ENCODE data around the gene INSC. TPM values are rescaled to one million over a fixed set of nuclear protein-coding genes. Genes with fewer than 3 reads are reported as not detected.
A peak's percentile ranks its signal among the peaks of the same experiment; 100 is the strongest.

Gene INSC
- total and polyA plus RNA-seq, 2 of the 8 experiments (the other 6 are each of a cell fraction or from before 2014, with no cell fraction given) = 0.58 to 0.59 TPM

DNA sequence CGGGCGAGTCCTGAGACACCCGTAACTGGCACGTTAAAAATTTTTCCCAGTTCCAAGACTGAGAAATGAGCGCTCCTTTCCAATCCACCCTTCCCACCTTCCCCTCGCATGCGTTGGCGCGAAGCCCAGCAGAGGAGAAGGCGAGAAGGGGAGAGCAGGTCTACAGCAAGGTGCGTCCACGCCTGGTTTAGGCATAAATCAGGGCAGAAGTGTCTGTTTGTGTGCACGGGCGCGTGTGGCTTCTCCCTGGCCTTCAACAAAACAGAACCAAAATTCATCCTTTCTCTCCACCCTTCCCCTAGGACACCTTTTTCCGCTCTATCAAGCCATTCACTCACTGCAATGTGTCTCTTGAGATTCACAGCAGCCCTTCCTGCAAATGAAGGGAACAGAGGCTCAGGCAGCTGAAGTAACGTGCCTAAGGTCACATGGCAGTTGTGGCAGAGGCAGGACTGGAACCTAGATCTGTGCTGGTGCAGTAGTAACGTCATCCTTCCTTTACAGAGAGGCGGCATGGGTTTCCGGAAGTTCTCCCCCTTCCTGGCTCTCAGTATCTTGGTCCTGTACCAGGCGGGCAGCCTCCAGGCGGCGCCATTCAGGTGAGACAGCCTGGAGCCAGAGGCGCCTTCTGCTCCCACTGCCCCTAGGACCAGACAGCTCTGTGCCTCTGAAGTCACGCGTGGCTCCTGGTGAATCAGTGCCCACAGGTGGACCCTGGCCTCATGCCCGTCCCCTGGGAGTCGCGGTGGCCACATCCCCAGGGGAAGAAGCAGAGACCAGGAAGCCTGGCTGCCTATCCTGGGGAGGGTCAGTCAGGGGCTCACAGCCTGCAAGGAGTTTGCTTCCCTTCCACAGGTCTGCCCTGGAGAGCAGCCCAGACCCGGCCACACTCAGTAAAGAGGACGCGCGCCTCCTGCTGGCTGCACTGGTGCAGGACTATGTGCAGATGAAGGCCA, 40.2 kb upstream of the INSC start:
- H4K5ac ChIP-seq (ENCODE audit: insufficient read length, low read depth, low read length) = no peak overlapping the region
- H3K27ac ChIP-seq (ENCODE audit: low read depth, low read length) = no peak overlapping the region; the same call in 1 of the 2 replicates
- H3K79me1 ChIP-seq (ENCODE audit: low read depth, low read length) = no peaks in the 10 kb centered on the region
- H4K8ac ChIP-seq (ENCODE audit: extremely low read depth, insufficient read depth, low read length) = peak overlapping the region; percentile 77; the same call in 1 of the 2 replicates
- no peak overlapping the region for H3K14ac ChIP-seq (ENCODE audit: insufficient read length)
- no peaks in the 10 kb centered on the region for H4K20me1 ChIP-seq (replicated peaks in 1 of 2; ENCODE audit: control insufficient read depth in 1 of 2, insufficient read depth in 2 of 2, low read length in 2 of 2)
- H2AK5ac ChIP-seq (ENCODE audit: low read depth, low read length) = no peak overlapping the region
- peak overlapping the region; percentile 38 for H4K91ac ChIP-seq (replicated peaks; ENCODE audit: insufficient read length, low read length)
- peak; percentile 73 to 98 for DNase-seq (ENCODE audit: low read depth in 1 of 2, low spot score in 2 of 2)
- H3K56ac ChIP-seq (replicated peaks; ENCODE audit: insufficient read length, low read depth, low read length) = no peak overlapping the region
- peaks cover 0 to 6% of the 10 kb centered on the region in 2 experiments; a peak in 2 of 4 replicates for H3K9me3 ChIP-seq (ENCODE audit: insufficient read depth in 2 of 2, low read depth in 1 of 2, low read length in 1 of 2)
- H2BK20ac ChIP-seq (ENCODE audit: low read length) = 0 out of 2 replicates have a peak overlapping the region, but pooled peaks have one; percentile 6
- FAIRE-seq = peak; percentile 66
- peak overlapping the region; percentile 77 to 78 for H3K4me2 ChIP-seq (ENCODE audit: insufficient read depth in 1 of 2, low read depth in 2 of 2, low read length in 2 of 2)
- POLR2A ChIA-PET (ENCODE audit: partially characterized antibody) = interaction anchor here (1.7 kb wide), 1 partner anchor 27 kb away, joined by 3 read pairs; no protein-coding TSS in a partner anchor
- H2BK5ac ChIP-seq (ENCODE audit: low read depth, low read length) = peak overlapping the region; percentile 66
- 26% methylated on average over 33 of the region's 33 CpGs; no CpG with 5 or more reads in 1 of the 2 experiments for WGBS, 2 experiments (ENCODE audit: extremely low coverage in 1 of 2, insufficient coverage in 1 of 2, insufficient read length in 1 of 2, insufficient replicate concordance in 2 of 2, low coverage in 1 of 2, low lambda C conversion rate in 2 of 2, missing lambda C conversion rate in 1 of 2)
- no peak overlapping the region for H3K4ac ChIP-seq (replicated peaks; ENCODE audit: insufficient read length, low read depth, low read length)
- H3K4me3 ChIP-seq (ENCODE audit: extremely low read depth in 1 of 4, insufficient read depth in 2 of 4, low read depth in 3 of 4, low read length in 4 of 4) = peak overlapping the region; percentile 40 to 68 (median 56)
- CTCF ChIA-PET (ENCODE audit: partially characterized antibody) = interaction anchor here (0.6 to 7.1 kb wide), 60 partner anchors 9 to 1632 kb away, joined by 3 to 101 read pairs (median 4); partner anchors contain the start of gene CALCA
- no peaks in the 10 kb centered on the region for H3K36me3 ChIP-seq (ENCODE audit: control insufficient read depth in 2 of 4, insufficient read depth in 4 of 4, low read length in 3 of 4)
- H3K9ac ChIP-seq (replicated peaks in 1 of 4; ENCODE audit: extremely low read depth in 1 of 4, low read depth in 3 of 4, low read length in 3 of 4) = peak overlapping the region in 1 of 4 experiments; percentile 19; a peak in 1 of 7 replicates
- H3K79me2 ChIP-seq (ENCODE audit: control insufficient read depth in 1 of 2, insufficient read depth in 2 of 2, low read length in 2 of 2) = no peaks in the 10 kb centered on the region
- peak overlapping the region; percentile 98 for H2AFZ ChIP-seq (ENCODE audit: low read length)
- peak overlapping the region; percentile 78; the same call in 1 of the 2 replicates for H3K18ac ChIP-seq (ENCODE audit: extremely low read depth, low read length)
- peaks cover 11% of the 10 kb centered on the region; the same call in 1 of the 2 replicates for H3K23me2 ChIP-seq (ENCODE audit: low read depth, low read length)
- H2BK120ac ChIP-seq (replicated peaks; ENCODE audit: low read depth, low read length) = no peak overlapping the region
- H2BK12ac ChIP-seq (ENCODE audit: low read depth, low read length) = peak overlapping the region; percentile 93; the same call in 1 of the 2 replicates
- peaks cover 4 to 24% (median 20%) of the 10 kb centered on the region in 4 experiments for H3K27me3 ChIP-seq (replicated peaks in 1 of 4; ENCODE audit: control insufficient read depth in 3 of 4, extremely low read depth in 1 of 4, insufficient read depth in 3 of 4, low read length in 3 of 4)
- peak overlapping the region; percentile 88; the same call in 1 of the 2 replicates for H2BK15ac ChIP-seq (ENCODE audit: low read length)
- H3K4me1 ChIP-seq (replicated peaks in 1 of 4; ENCODE audit: control insufficient read depth in 3 of 4, insufficient read depth in 4 of 4, low read length in 3 of 4) = peaks cover 0 to 4% (median under 1%) of the 10 kb centered on the region in 4 experiments; a peak in 2 of 7 replicates
- H3K23ac ChIP-seq (ENCODE audit: insufficient read length) = no peak overlapping the region
- TF ChIP-seq BCL11A (IDR thresholded peaks at IDR 0.05; ENCODE audit: low read depth in 2 of 2, low read length in 2 of 2) (no peak), CBX5 (IDR thresholded peaks at IDR 0.05; ENCODE audit: low read depth, low read length) (no peak), KDM4A (IDR thresholded peaks at IDR 0.05; ENCODE audit: low read depth, low read length, severe bottlenecking) (peak; percentile 10), RBBP5 (IDR thresholded peaks at IDR 0.05; ENCODE audit: borderline replicate concordance, low read depth, low read length) (no peak), EGR1 (IDR thresholded peaks at IDR 0.05; ENCODE audit: borderline replicate concordance, low read depth, low read length) (0 out of 2 replicates have a peak, but pooled peaks have one; percentile 10), GTF2F1 (IDR thresholded peaks at IDR 0.05; ENCODE audit: borderline replicate concordance, low read depth, low read length) (no peak), RFX5 (IDR thresholded peaks at IDR 0.05; ENCODE audit: borderline replicate concordance, low read depth, low read length) (no peak), SP1 (IDR thresholded peaks at IDR 0.05; ENCODE audit: low read depth, low read length) (no peak), YY1 (IDR thresholded peaks at IDR 0.05; ENCODE audit: low read depth, low read length) (no peak)
- TF ChIP-seq, protein P1, sequence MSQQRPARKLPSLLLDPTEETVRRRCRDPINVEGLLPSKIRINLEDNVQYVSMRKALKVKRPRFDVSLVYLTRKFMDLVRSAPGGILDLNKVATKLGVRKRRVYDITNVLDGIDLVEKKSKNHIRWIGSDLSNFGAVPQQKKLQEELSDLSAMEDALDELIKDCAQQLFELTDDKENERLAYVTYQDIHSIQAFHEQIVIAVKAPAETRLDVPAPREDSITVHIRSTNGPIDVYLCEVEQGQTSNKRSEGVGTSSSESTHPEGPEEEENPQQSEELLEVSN (IDR thresholded peaks at IDR 0.05) = peak; percentile 56
